HG02610 (cell line): ENCODE results near the gene ERH.
"Not testable (repeated sequence)": the region's sequence is repeated elsewhere in the genome, so short reads cannot be mapped to it uniquely, and the experiment has no call there.

Experiments used
- ATAC-seq: cut with Tn5 transposase; IDR thresholded peaks from one replicate; pipeline ENCODE4 v1.9.1; 2021; ENCODE audit warnings: mild to moderate bottlenecking, moderate library complexity; ENCODE audit not compliant: unreplicated experiment

Gene ERH

GRCh38 chr14:69398818-69399210 is 715 bp upstream of the ERH start:
- ATAC-seq, result peak; percentile 20

DNA sequence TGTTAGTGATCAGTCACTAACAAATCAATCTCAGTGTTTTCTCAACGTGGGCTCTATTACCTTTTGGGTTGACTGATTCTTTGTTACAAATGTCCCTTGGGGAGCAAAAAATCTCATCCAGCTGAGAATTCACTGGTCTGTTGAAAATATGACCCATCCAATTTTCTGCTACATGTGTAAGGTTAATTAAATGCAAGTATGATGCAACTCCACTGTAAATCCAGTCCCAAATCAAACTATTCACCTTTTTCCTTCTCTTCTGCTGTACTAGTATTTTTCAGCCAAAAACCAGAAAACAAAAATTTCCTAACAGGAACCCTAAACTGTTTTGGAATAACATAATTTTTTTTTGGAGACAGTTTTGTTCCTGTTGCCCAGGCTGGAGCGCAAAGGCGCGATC is 2.2 kb downstream of the ERH start:
- ATAC-seq, result no peak

DNA sequence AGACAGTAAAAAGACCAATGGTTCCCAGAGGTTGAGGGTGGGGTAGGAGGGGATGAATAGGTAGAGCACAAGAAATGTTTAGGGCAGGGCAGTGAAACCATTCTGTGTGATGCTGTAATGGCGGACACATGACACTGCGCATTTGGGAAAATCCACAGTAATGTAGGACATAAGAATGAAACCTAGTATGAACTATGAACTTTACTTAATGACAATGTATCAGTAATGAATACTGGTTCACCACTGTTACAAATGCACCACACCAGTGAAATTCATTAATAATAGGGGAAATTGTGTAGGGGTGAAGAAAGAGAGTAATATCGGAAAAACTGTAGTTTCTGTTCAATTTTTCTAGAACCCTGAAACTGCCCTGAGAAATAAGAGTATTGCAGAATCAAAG is 5.6 kb downstream of the ERH start:
- ATAC-seq, result no peak

DNA sequence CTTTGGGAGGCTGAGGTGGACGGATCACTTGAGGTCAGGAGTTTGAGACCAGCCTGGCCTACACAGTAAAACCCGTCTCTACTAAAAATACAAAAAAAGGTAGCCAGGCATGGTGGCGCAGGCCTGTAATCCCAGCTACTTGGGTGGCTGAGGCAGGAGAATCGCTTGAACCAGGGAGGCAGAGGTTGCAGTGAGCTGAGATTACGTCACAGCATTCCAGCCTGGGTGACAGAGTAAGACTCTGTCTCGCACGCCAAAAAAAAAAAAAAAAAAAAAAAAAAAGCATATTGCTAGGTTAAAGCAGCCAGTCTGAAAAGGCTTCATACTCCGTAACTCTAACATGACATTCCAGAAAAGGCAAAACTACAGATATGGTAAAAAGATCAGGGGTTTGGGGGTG is 6.7 kb downstream of the ERH start:
- not testable (repeated sequence) for ATAC-seq

GRCh38 chr14:69387311-69387710 is 10.8 kb downstream of the ERH start:
- ATAC-seq, result no peak

GRCh38 chr14:69378274-69378673 is 19.8 kb downstream of the ERH start:
- no peak for ATAC-seq

- ATAC-seq, result no peak
These were observed 21.7 kb downstream of the ERH start for GRCh38 chr14:69376439-69376838.

DNA sequence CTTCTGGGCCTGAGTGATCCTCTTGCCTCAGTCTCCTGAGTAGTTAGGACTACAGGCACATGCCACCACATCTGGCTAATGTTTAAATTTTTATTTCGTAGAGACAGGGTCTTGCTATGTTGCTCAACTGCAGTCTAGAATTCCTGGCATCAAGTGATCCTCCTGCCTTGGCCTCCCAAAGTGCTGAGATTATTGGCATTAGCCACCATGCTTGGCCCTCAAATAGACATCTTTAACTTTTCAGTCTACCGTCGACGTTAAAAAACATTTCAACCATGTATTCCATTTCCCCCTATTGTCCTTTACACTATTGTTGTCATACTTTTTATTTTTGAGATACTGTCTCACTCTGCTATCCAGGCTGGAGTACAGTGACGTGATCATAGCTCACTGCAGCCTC is 22.4 kb downstream of the ERH start:
- no peak for ATAC-seq

DNA sequence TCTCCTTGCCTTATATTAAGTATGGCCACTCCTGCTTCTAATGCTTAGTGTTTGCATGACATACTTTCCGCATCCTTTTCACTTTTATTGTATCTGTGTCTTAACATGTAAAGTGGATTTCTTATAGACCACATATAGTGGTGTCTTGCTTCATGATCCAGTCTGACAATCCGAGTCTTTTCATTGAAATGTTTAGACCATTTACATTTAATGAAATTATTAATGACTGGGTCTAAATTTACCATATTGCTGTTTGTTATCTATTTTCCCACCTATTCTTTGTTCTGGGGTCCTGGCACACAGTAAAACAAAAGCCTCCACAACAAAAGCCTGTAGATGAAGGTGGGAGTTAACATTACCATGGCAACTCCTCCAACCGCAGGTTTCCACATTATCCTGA is 22.9 kb downstream of the ERH start:
- ATAC-seq, result no peak

DNA sequence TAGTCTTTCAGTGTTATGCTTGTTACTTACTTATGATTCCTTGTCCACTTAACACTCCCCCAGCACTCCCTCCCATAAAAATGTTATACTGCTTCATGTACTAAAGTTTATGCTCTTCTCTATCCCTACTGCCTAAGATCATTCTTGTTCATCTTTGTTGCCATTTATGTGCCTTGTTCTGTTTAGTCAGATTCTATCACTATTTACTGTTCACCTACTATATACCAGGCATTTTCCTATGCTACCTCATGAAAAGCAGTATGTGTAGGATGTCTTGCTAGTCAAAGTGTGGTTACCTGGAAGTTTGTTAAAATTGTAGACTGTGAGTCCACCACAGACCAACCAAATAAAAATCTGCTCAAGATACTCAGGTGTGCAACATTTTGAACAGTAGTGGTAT is 23.9 kb downstream of the ERH start:
- no peak for ATAC-seq

DNA sequence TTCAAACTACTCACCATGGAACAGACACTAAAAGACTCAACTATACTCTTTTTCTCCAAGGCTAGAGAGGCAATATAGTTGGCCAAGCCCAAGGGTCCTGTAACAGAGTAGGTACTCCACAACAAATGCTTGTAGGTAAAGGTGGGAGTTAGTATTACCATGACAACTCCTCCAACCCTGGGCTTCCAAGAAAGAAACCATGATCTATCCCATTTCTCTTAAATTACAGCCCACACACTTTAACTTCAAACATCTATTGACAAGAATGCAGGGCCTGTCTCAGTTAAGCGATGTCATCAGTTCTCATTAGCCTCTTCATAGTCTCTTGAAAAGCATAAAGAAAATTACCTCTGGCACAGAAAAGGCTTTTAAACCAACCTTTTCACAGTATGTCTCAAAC is 25.0 kb downstream of the ERH start:
- no peak for ATAC-seq

DNA sequence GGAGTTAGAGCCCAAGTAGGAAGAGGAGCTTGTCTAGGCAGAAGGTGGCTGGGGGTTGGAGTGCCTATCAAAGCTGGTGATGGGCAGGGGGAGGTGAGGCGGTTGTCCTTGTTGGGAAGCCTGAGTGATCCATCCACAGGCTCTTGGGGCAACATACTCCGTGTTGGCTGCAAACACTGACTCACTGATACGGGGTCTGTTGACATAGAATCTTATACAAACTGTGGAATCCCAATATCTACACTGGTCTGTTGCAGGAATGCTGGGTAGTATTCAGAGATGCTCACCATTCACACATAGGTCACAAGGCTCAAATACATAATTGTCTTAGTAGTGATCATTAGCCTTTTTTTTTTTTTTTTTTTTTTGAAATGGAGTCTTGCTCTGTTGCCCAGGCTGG is 26.0 kb downstream of the ERH start:
- ATAC-seq, result no peak

- no peak for ATAC-seq
These were observed 28.0 kb downstream of the ERH start for GRCh38 chr14:69370061-69370460.

GRCh38 chr14:69368381-69368780 is 29.7 kb downstream of the ERH start:
- ATAC-seq, result no peak

DNA sequence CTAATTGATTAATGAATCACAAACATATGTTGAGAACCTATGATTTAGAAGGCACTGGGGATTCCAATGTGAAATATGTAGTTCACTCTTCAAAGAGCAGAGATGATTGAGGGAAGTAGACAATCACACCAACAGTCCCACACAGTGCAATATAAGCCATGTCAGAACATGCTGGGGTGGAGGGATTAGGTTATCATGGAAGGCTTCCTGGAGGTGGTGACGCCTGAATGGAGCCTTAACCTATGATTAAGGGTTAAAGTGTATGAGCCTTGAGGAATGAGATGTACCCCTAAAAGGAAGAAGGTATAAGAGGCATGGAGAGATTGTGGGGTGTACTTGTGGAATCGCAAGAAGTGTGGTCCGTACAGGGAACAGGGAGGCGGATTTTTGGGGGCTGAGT is 31.3 kb downstream of the ERH start:
- ATAC-seq, result no peak

GRCh38 chr14:69366069-69366468 is 32.0 kb downstream of the ERH start:
- no peak for ATAC-seq

GRCh38 chr14:69364378-69364777 is 33.7 kb downstream of the ERH start:
- ATAC-seq, result no peak

GRCh38 chr14:69363964-69364363 is 34.1 kb downstream of the ERH start:
- ATAC-seq, result no peak

- no peak for ATAC-seq
These were observed 35.0 kb downstream of the ERH start for GRCh38 chr14:69363055-69363454.

DNA sequence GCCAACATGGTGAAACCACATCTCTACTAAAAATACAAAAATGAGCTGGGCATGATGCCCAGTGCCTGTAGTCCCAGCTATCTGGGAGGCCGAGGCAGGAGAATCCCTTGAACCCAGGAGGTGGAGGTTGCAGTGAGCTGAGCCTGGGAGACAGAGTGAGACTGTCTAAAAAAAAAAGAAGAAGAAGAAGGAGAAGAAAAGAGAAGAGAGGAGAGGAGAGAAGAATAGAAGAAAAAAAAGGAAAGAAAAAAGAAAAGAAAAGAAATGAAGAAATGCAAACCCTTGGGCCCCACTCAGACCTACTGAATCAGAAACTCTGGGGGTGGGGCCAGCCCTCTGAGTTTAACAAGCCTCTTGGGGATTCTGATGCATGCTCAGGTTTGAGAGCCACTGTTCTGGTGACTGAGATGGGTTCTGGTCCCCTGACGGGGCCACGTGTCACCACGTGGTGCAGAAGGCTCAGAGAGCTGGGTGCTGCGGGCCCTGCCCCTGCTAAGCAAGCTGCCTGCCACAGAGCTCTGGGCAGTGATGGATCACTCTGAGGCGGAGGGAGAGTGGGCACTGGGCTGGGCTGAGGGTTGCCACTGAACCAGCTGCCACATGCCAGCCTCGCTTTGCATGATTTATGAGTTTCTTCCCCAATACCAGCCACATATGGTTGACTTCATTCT is 37.5 kb downstream of the ERH start:
- peak; percentile 56 for ATAC-seq

DNA sequence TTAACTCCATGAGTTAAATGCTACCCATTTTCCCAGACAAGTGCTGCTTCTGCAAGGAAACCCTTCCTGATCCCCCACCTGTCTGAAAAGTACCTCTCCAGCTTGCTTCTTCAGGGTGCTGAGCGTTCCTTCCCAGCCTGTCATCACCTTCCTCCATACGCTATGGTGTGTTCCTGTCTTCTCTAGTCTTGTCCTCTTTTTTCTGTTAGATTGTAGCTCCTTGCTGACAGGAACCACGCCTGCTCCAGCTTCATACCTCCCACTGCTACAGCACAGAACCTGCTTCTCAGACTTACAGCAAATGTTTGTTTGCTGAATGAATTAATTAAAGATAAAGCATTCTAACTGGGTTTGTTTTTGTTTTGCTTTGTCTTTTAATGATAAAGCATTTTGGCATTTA is 39.1 kb downstream of the ERH start:
- no peak for ATAC-seq

DNA sequence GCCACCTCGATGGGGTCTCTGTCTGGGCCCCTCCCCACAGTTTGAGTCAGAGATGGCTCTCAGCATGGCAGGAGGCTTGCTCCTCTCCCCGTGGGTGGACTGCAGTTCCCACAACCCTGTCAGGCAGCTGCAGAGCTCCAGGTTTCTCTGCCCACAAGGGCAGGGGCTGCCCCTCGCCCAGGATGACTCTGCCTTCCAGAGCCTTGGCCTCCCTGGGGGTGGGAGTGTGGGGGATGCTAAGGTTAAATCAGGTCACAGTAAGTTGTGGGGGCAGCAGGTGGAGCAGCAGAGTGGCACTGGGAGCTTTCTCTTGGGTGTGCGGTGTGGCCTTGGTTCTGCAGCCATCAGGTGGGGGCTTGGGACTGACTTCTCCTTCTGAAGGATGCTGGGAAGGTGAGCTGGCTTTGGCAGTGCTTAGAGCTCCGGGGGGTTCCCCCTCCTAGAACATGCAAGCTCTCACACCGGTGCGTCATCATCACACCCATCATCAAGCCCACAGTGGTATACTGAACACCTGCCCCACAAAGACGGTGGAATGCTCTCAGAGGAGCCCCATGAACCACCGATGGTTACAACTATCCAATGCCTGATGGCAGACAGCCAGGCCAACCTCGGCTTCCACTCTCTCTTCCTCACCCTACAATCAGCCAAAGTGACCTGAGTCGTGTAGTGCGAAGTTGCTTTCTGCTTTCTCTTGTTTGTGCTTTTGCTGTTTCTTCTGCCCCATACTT is 39.7 kb downstream of the ERH start:
- peak; percentile 26 for ATAC-seq
